Kidney epithelial cell (primary cell): ENCODE results near the gene GNG4. TPM values are rescaled to one million over a fixed set of nuclear protein-coding genes. Genes with fewer than 3 reads are reported as not detected.
"Not testable (repeated sequence)": the region's sequence is repeated elsewhere in the genome, so short reads cannot be mapped to it uniquely, and the experiment has no call there.

Source experiments
- DNase-seq: peaks from one replicate; pipeline ENCODE4 v3.0.0-alpha.2; 2010; ENCODE audit warnings: low read depth
- H3K27me3 ChIP-seq: 2 replicates; pipeline ENCODE4 v1.6.0; 2011; ENCODE audit warnings: low read length; ENCODE audit not compliant: control insufficient read depth, insufficient read depth
- H3K36me3 ChIP-seq: 2 replicates; pipeline ENCODE4 v1.5.1; 2011; ENCODE audit warnings: low read length; ENCODE audit not compliant: control insufficient read depth, insufficient read depth
- H3K4me3 ChIP-seq: 2 replicates; pipeline ENCODE4 v1.5.1; 2011; ENCODE audit warnings: low read depth, mild to moderate bottlenecking, control low read depth, low read length
- total RNA-seq: library from RNA; depleted of rRNA; stranded (reverse); fragments of >200 nt; gene quantifications from 2 replicates; pipeline ENCODE4 v1.2.3, GENCODE V29; 2015
- TF ChIP-seq, protein P1 (sequence below): IDR thresholded peaks from 2 replicates; pipeline ENCODE4 v1.5.1; 2011; ENCODE audit warnings: mild to moderate bottlenecking, moderate library complexity, low read length, control low read depth, inconsistent platforms; ENCODE audit not compliant: insufficient read depth, poor library complexity, severe bottlenecking

The GNG4 gene
- total RNA-seq, 1 donor from 2014 or later, result 0.54 TPM

DNA sequence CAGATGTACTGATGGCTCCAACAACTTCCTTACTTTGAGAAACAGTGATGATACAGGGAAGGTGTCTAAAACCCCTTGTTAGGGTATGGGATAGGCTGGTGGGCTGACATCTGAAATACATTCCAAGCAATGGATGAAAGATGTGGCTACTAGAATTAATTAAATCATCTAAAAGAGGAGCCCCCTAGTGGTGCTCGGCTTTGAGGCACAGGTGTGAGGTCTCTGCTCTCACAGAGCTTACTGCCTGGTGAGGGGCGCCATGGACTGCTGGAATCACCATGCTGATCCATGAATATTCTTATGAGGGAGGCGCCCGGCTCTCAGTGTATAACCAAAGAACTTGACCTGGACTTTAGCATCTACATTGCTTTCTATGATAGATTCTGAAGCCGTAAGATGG, 48.5 kb downstream of the GNG4 start:
- no peaks in the 10 kb centered on the region for H3K27me3 ChIP-seq
- TF ChIP-seq, protein P1, sequence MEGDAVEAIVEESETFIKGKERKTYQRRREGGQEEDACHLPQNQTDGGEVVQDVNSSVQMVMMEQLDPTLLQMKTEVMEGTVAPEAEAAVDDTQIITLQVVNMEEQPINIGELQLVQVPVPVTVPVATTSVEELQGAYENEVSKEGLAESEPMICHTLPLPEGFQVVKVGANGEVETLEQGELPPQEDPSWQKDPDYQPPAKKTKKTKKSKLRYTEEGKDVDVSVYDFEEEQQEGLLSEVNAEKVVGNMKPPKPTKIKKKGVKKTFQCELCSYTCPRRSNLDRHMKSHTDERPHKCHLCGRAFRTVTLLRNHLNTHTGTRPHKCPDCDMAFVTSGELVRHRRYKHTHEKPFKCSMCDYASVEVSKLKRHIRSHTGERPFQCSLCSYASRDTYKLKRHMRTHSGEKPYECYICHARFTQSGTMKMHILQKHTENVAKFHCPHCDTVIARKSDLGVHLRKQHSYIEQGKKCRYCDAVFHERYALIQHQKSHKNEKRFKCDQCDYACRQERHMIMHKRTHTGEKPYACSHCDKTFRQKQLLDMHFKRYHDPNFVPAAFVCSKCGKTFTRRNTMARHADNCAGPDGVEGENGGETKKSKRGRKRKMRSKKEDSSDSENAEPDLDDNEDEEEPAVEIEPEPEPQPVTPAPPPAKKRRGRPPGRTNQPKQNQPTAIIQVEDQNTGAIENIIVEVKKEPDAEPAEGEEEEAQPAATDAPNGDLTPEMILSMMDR, result peak; percentile 48
- no peak overlapping the region for H3K4me3 ChIP-seq
- H3K36me3 ChIP-seq, result no peaks in the 10 kb centered on the region
- no peak for DNase-seq

DNA sequence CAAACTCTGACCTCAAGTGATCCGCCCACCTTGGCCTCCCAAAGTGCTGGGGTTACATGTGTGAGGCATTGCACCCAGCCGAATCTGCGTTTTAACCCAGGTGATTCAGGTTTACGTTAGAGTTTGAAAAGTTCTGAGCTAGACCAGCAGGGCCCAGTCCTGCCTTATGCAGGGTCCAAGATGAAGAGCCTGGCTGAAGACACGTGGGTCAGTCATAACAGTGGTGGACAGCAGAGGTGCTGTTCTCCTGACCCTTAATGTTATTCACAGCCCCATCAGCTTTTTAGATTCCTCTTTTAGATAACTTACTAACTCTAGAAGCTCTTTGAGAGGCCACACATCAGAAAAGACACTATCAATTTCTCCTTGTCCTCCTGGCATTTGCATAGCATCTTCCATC, 50.0 kb downstream of the GNG4 start:
- DNase-seq, result no peak
- H3K4me3 ChIP-seq, result no peak overlapping the region
- TF ChIP-seq, protein P1, result no peak
- no peaks in the 10 kb centered on the region for H3K36me3 ChIP-seq
- no peaks in the 10 kb centered on the region for H3K27me3 ChIP-seq

DNA sequence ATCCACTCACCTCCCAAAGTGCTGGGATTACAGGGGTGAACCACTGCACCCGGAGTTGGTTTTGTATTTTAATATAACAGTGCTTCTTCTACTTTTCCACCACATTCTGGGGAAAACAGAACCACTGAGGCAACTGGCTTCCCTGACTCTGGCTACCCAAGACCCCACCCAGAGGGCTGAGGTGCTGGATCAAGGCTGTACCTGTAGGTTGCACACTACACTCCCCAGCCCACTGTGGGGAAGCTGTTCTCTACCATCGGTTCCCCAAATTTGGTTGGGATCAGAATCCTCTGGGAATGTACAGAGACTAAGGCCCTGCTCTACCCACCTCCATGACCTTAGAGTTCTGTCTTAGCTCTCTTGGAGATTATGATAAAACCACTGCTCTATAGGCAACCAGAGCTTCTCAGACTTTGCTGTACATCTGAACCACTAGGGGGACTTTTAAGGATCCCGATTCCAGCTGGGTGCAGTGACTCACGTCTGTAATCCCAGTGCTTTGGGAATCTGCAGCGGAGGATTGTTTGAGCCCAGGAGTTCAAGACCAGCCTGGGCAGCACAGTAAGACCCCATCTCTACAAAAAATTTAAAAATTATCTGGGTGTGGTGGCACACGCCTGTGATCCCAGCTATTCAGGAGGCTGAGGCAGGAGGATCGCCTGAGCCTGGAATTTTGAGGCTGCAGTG, 51.6 kb downstream of the GNG4 start:
- TF ChIP-seq, protein P1, result no peak
- H3K36me3 ChIP-seq, result no peaks in the 10 kb centered on the region
- no peak for DNase-seq
- H3K4me3 ChIP-seq, result no peak overlapping the region
- no peaks in the 10 kb centered on the region for H3K27me3 ChIP-seq

- no peaks in the 10 kb centered on the region for H3K27me3 ChIP-seq
- H3K4me3 ChIP-seq, result no peak overlapping the region
- DNase-seq, result no peak
- no peaks in the 10 kb centered on the region for H3K36me3 ChIP-seq
- TF ChIP-seq, protein P1, result no peak
Measured at GRCh38 chr1:235595079-235595478, 54.5 kb downstream of the GNG4 start.

- not testable (repeated sequence) for H3K36me3 ChIP-seq, H3K27me3 ChIP-seq, H3K4me3 ChIP-seq, DNase-seq
Measured at GRCh38 chr1:235594281-235594895, 55.2 kb downstream of the GNG4 start.

GRCh38 chr1:235588916-235589515, 60.6 kb downstream of the GNG4 start:
- no peaks in the 10 kb centered on the region for H3K27me3 ChIP-seq
- DNase-seq, result peak; percentile 32
- no peaks in the 10 kb centered on the region for H3K36me3 ChIP-seq
- TF ChIP-seq, protein P1, result no peak
- H3K4me3 ChIP-seq, result no peak overlapping the region
